ENCODE data around the gene DIPK2A.

- no peak for TF ChIP-seq CTCF (IDR thresholded peaks at IDR 0.05)
- TF ChIP-seq POLR2A (IDR thresholded peaks at IDR 0.05): no peak
- TF ChIP-seq EP300 (IDR thresholded peaks at IDR 0.05): no peak
Measured at GRCh38 chr3:144015133-144015532, 43.5 kb downstream of the DIPK2A start.
